Activated naive CD4-positive, alpha-beta T cell treated with anti-CD3 and anti-CD28 coated beads, Interleukin-2, amount 10 ng/mL, durations not matched to agents 7 days and 5 days (primary cell): ENCODE data around the gene RYR2.

Experiments used
- CTCF ChIA-PET: fragments of 350-600 bp; sonication (Branson Sonifier 250); formaldehyde crosslinking; loops from one replicate; lab custom pipeline; 2021; ENCODE audit warnings: antibody characterized with exemption; lab: Charles Lee
- DNase-seq: peaks from one replicate; pipeline ENCODE4 v3.0.0-alpha.2; 2020
- H3K27ac Mint-ChIP-seq: one replicate; pipeline ENCODE4 v1.8.0; 2021; ENCODE audit warnings: mild to moderate bottlenecking, moderate library complexity, mixed read lengths
- H3K27me3 Mint-ChIP-seq: one replicate; pipeline ENCODE4 v1.8.0; 2021; ENCODE audit warnings: mild to moderate bottlenecking, mixed read lengths
- H3K36me3 Mint-ChIP-seq: one replicate; pipeline ENCODE4 v1.8.0; 2021; ENCODE audit warnings: mixed read lengths
- H3K4me1 Mint-ChIP-seq: one replicate; pipeline ENCODE4 v1.8.0; 2021; ENCODE audit warnings: mixed read lengths
- H3K4me3 Mint-ChIP-seq: one replicate; pipeline ENCODE4 v1.8.0; 2021; ENCODE audit warnings: mild to moderate bottlenecking, moderate library complexity, mixed read lengths
- H3K9me3 Mint-ChIP-seq: one replicate; pipeline ENCODE4 v1.8.0; 2021; ENCODE audit warnings: mixed read lengths

RYR2 gene

DNA sequence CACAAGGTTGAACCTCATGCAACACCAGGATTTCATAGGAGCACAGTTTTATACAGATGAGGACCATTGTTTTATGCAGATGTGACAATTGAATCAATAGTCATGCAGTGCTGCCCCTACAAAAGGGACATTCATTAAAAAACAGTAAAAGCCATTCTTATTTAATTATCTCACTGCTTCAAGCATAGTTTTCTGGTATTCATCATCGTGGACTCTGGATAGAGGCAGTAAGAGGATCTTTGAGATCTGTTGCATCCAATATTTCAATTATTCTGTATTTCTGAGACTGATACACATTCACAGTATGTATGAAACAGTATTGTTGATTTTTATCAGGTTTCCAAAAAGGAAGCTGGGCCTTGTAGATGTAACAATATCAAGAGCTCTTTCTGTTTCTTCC, 237.6 kb downstream of the RYR2 start:
- Mint-ChIP-seq H3K9me3 (no peaks in the 10 kb centered on the region), H3K4me1 (no peaks in the 10 kb centered on the region), H3K27me3 (no peaks in the 10 kb centered on the region), H3K36me3 (no peaks in the 10 kb centered on the region), H3K4me3 (no peak overlapping the region), H3K27ac (no peak overlapping the region)
- CTCF ChIA-PET = no interaction called here
- DNase-seq = no peak

DNA sequence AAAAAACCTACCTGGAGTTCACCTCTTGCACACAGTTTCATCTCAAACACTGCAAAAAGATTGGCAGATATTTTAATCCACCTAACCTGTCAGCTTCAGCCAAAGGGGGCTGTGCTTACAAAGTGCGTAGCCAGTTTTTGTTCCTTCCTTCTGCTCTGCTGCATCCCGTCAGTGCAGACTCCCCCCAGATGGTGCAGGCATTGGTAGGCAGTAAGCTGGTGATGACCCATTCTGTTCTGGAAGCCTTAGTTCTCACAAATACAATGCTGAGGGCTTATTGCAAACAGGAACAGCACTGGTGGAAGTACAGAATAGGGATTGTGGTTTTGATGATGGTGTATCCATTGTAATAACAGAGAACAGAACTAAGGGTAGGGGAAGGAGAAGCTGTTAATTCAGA, 239.5 kb downstream of the RYR2 start:
- no peaks in the 10 kb centered on the region for H3K9me3 Mint-ChIP-seq
- no peaks in the 10 kb centered on the region for H3K27me3 Mint-ChIP-seq
- CTCF ChIA-PET = no interaction called here
- H3K27ac Mint-ChIP-seq = no peak overlapping the region
- no peaks in the 10 kb centered on the region for H3K36me3 Mint-ChIP-seq
- no peak for DNase-seq
- H3K4me3 Mint-ChIP-seq = no peak overlapping the region
- H3K4me1 Mint-ChIP-seq = no peaks in the 10 kb centered on the region

DNA sequence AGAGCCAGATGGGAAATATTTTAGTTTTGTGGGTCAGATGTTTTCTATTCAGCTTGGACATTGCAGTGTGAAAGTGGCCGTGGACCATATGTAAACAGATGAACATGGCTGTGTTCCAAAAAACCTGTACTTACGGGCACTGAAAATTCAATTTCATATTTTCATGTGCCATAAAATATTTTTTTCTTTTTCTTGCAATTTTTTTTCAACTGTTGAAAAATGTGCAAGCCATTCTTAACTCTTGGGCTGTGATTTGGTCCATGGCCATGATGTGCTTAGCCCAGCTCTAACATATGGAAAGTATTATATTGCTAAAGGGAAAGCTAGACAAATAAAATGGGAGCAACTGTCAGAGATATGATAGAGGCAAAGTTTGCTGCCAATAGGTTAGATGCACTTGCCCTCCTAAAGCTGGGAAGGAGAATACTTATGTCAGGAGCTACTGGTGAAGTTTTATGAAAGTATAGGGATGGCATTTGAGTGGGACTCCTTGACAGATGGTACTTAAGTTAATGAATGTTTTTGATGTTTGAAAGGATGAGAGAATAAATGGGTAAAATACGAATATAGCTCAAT, 240.3 kb downstream of the RYR2 start:
- no peaks in the 10 kb centered on the region for H3K9me3 Mint-ChIP-seq
- H3K27ac Mint-ChIP-seq = no peak overlapping the region
- H3K36me3 Mint-ChIP-seq = no peaks in the 10 kb centered on the region
- no peak for DNase-seq
- H3K4me3 Mint-ChIP-seq = no peak overlapping the region
- no peaks in the 10 kb centered on the region for H3K27me3 Mint-ChIP-seq
- no peaks in the 10 kb centered on the region for H3K4me1 Mint-ChIP-seq
- CTCF ChIA-PET = no interaction called here

DNA sequence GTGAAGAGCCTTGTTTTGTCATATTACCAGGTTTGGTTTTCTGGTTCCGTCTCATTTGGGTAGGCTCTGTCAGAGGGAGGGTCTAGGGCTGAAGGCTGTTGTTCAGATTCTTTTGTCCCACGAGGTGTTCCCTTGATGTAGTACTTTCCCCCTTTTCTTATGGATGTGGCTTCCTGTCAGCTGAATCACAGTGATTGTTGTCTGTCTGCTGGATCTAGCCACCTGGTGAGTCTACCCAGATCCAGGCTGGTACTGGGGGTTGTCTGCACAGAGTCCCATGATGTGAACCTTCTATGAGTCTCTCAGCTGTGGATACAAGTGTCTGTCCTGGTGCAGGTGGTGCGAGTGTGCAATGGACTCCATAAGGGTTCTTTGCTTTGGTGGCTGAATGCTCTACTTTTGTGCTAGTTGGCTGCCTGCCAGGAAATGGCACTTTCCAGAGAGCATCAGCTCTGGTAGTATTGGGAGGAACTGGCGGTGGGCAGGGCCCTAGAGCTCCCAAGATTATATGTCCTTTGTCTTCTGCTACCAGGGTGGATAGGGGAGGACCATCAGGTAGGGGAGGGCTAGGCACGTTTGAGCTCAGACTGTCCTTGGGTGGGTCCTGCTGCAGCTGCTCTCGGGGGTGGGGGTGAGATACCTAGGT, 246.0 kb downstream of the RYR2 start:
- Mint-ChIP-seq H3K27me3 (no peaks in the 10 kb centered on the region), H3K36me3 (no peaks in the 10 kb centered on the region), H3K4me1 (no peaks in the 10 kb centered on the region), H3K9me3 (no peaks in the 10 kb centered on the region), H3K4me3 (no peak overlapping the region), H3K27ac (no peak overlapping the region)
- CTCF ChIA-PET = no interaction called here
- DNase-seq = no peak

DNA sequence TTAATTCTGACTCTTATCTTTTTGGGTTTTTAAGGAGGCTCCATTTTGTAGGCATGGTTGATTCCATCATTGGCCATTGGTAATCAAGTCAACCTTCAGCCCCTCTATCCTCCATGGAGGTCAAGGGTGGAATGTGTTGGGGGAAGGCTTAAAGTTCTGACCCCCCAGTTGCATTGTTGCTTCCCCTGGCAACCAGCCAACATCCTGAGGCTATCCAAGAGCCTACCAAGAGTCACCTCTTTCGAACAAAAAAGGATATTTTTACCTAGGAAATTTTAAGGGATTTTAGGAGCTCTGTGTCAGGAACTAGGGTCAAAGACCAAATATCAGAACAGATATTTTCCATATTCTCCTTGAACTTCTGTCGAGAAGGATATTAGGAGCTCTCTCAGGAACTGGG, 251.8 kb downstream of the RYR2 start:
- H3K36me3 Mint-ChIP-seq = no peaks in the 10 kb centered on the region
- H3K27ac Mint-ChIP-seq = no peak overlapping the region
- H3K27me3 Mint-ChIP-seq = no peaks in the 10 kb centered on the region
- no peaks in the 10 kb centered on the region for H3K4me1 Mint-ChIP-seq
- CTCF ChIA-PET = no interaction called here
- H3K4me3 Mint-ChIP-seq = no peak overlapping the region
- DNase-seq = no peak
- no peaks in the 10 kb centered on the region for H3K9me3 Mint-ChIP-seq

DNA sequence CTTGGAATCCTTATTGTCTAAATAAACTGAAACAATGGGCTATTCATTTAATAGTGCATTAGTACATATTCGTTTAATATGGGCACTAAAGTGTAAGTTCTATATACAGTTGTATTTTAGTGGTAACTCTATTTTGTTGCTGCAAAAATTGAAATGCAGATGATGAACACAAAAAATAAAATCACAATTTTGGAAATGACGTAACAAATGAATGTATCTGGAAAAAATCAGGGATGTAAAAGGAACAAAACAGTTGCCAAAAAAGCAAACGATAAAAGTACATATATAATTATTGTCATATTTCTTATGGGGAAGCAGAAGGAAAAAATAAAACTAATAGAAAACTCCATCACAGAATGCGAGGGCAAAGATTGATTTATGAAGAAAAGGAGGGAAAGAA, 254.9 kb downstream of the RYR2 start:
- Mint-ChIP-seq H3K4me1 (no peaks in the 10 kb centered on the region), H3K9me3 (no peaks in the 10 kb centered on the region), H3K27ac (no peak overlapping the region), H3K4me3 (no peak overlapping the region), H3K27me3 (no peaks in the 10 kb centered on the region), H3K36me3 (no peaks in the 10 kb centered on the region)
- DNase-seq = no peak
- CTCF ChIA-PET = no interaction called here

DNA sequence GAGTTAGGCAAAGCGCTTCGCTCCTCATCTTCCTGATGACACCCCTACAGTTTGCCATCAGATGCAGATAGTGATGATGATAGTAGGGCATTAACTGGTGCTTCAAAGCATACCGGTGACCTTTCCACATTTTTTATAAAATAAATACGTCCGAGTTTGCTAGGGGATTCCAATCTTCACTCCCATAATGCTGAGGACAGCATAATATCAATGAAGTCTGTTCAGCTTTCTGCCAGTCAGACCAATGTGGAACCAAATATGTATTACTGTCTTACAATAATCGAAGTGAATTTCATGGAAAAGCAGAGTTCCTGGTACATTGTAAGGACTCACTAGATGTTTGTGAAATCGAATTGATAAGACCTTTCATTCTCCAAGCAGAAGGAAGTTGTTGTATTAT, 258.7 kb downstream of the RYR2 start:
- Mint-ChIP-seq H3K36me3 (no peaks in the 10 kb centered on the region), H3K27me3 (no peaks in the 10 kb centered on the region), H3K27ac (no peak overlapping the region), H3K9me3 (no peaks in the 10 kb centered on the region), H3K4me3 (no peak overlapping the region), H3K4me1 (no peaks in the 10 kb centered on the region)
- CTCF ChIA-PET = no interaction called here
- no peak for DNase-seq

DNA sequence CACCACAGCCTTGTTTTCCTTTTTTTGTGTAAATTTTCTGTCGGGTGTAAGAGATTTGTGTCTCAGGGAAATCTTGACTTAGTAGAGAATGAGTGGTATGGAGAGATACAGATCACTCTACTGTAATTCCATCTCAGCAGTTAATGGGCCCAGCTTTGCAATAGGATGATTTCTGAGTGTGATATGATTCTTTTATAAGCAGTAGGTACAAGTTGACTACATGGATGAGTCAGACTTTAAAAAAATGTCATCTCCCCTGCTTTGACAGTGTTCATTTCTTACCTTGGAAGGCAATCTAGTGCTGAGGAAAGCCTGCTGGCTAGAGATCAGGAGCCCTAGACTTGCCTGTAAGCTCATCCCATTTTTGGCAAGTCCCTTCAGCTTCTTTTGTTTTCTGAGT, 261.9 kb downstream of the RYR2 start:
- H3K9me3 Mint-ChIP-seq = peaks cover 4% of the 10 kb centered on the region

DNA sequence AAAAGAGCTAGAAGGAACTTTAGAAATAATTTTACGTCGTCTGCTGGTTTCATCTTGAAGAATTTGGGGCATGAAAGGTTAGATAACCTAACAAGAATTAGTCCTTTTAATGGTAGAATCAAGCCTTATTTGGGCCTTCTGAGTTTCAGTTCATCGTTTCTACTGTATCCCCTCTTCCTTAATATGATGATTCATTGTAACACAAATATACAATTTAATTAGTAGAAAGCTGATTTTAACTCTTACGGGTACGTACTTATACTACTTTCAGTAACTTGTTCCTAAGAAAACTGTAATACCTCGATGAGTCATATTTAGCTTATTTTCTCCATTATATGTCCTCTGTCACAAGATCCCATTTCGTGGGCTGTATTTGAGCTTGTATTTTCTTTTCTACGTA, 264.7 kb downstream of the RYR2 start:
- no peak for DNase-seq
- CTCF ChIA-PET = no interaction called here
- peaks cover 4% of the 10 kb centered on the region for H3K9me3 Mint-ChIP-seq
- H3K27me3 Mint-ChIP-seq = no peaks in the 10 kb centered on the region
- H3K4me3 Mint-ChIP-seq = no peak overlapping the region
- no peak overlapping the region for H3K27ac Mint-ChIP-seq
- no peaks in the 10 kb centered on the region for H3K4me1 Mint-ChIP-seq
- no peaks in the 10 kb centered on the region for H3K36me3 Mint-ChIP-seq

More for the DNA sequence above, 261.9 kb downstream of the RYR2 start:
- H3K4me3 Mint-ChIP-seq = no peak overlapping the region
- H3K27ac Mint-ChIP-seq = no peak overlapping the region
- CTCF ChIA-PET = no interaction called here
- H3K4me1 Mint-ChIP-seq = no peaks in the 10 kb centered on the region
- DNase-seq = no peak
- no peaks in the 10 kb centered on the region for H3K27me3 Mint-ChIP-seq
- no peaks in the 10 kb centered on the region for H3K36me3 Mint-ChIP-seq

DNA sequence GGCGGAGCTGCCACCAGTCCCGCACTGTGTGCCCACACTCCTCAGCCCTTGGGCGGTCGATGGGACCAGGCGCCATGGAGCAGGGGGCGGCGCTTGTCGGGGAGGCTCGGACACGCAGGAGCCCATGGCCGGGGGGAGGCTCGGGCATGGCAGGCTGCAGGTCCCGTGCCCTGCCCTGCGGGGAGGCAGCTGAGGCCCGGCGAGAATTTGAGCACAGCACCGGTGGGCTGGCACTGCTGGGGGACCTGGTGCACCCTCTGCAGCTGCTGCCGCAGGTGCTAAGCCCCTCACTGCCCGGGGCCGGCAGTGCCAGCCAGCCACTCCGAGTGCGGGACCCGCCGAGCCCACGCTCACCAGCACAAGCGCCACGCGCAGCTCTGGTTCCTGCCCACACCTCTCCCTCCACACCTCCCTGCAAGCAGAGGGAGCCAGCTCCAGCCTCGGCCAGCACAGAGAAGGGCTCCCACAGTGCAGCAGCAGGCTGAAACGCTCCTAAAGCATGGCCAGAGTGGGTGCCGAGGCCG, 267.7 kb downstream of the RYR2 start:
- H3K27ac Mint-ChIP-seq = no peak overlapping the region

DNA sequence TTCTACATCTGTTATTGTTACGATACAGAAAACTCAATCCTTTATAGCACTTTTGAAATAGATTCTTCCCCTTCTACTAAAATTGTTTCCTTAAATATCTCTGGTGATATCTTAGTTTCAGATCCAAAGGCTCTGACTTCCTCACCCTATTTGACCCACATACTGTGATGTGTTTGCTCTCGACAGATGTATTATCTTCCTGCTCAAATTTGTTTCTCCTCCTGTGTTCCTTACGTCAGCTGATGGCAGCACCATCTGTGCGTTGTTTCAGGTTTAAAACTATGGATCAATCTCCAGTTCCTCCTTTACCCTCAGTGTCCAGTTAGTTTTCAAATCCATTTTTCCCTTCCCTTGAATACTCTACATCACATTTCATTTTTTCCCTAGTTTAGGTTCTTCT, 274.4 kb downstream of the RYR2 start:
- CTCF ChIA-PET = no interaction called here
- Mint-ChIP-seq H3K36me3 (no peaks in the 10 kb centered on the region), H3K9me3 (no peaks in the 10 kb centered on the region), H3K4me1 (no peaks in the 10 kb centered on the region), H3K27ac (no peak overlapping the region), H3K4me3 (no peak overlapping the region), H3K27me3 (no peaks in the 10 kb centered on the region)
- no peak for DNase-seq

More for the DNA sequence above, 267.7 kb downstream of the RYR2 start:
- Mint-ChIP-seq H3K27me3 (no peaks in the 10 kb centered on the region), H3K4me3 (no peak overlapping the region), H3K36me3 (no peaks in the 10 kb centered on the region), H3K9me3 (peaks cover 4% of the 10 kb centered on the region), H3K4me1 (no peaks in the 10 kb centered on the region)
- DNase-seq = no peak
- CTCF ChIA-PET = no interaction called here

DNA sequence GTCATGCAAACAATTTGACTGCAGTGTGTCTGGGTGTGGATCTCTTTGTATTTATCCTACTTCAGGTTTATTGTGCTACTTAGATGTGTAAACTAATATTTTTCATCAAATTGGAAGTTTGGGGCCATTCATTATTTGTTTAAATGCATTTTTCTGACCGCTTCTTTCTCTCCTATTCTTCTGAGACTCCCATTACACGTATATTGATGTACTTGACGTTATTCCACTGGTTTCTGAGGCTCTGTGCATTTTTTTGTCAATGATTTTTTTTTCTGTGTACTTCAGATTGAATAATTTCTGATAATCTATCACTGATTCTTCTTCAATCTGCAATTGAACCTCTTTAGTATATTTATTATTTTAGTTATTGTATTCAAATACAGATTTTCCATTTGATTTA, 276.8 kb downstream of the RYR2 start:
- Mint-ChIP-seq H3K27ac (no peak overlapping the region), H3K9me3 (no peaks in the 10 kb centered on the region), H3K36me3 (no peaks in the 10 kb centered on the region), H3K4me3 (no peak overlapping the region), H3K27me3 (no peaks in the 10 kb centered on the region), H3K4me1 (no peaks in the 10 kb centered on the region)
- CTCF ChIA-PET = no interaction called here
- no peak for DNase-seq

DNA sequence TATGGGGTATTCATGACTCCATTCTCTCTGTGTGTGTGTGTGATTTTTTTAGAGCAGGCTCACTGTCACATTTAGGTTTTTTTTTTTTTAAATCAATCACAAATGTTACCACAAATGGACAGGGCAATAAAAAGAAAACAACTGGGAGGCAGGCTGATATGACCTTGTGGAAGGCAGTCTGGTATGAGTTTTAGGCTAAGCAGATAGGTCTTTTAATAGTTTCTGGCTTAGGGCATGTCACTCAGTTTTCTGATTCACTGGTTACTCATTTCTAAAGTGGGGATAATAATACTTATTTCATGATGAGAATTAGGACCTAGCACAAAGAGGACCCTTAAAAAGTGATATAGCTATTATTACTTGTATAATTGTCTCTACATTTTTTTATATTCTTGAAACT, 278.9 kb downstream of the RYR2 start:
- CTCF ChIA-PET = no interaction called here
- H3K27ac Mint-ChIP-seq = no peak overlapping the region
- H3K36me3 Mint-ChIP-seq = no peaks in the 10 kb centered on the region
- H3K9me3 Mint-ChIP-seq = no peaks in the 10 kb centered on the region
- no peaks in the 10 kb centered on the region for H3K27me3 Mint-ChIP-seq
- no peaks in the 10 kb centered on the region for H3K4me1 Mint-ChIP-seq
- no peak overlapping the region for H3K4me3 Mint-ChIP-seq
- DNase-seq = no peak

DNA sequence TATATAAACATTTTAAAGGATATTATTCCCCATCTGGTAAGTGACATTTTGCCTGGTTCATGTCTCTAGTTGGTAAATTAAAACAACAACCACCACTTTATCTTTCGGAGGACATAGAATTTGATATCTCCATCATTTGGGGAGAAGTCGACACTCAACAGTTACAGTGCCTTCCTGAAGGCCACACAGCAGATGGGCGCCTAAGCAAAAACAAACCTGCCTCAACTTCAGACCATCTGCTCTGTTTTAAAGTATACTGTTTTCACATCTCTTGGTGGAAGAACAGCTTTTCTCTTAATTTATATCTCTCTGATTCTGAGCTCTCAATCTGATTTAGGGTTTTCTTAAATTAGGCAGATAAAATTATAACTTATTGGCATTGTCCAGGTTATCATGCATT, 282.2 kb downstream of the RYR2 start:
- no peak for DNase-seq
- no peak overlapping the region for H3K27ac Mint-ChIP-seq
- CTCF ChIA-PET = no interaction called here
- H3K4me3 Mint-ChIP-seq = no peak overlapping the region
- H3K27me3 Mint-ChIP-seq = no peaks in the 10 kb centered on the region
- H3K36me3 Mint-ChIP-seq = no peaks in the 10 kb centered on the region
- H3K9me3 Mint-ChIP-seq = no peaks in the 10 kb centered on the region
- no peaks in the 10 kb centered on the region for H3K4me1 Mint-ChIP-seq

DNA sequence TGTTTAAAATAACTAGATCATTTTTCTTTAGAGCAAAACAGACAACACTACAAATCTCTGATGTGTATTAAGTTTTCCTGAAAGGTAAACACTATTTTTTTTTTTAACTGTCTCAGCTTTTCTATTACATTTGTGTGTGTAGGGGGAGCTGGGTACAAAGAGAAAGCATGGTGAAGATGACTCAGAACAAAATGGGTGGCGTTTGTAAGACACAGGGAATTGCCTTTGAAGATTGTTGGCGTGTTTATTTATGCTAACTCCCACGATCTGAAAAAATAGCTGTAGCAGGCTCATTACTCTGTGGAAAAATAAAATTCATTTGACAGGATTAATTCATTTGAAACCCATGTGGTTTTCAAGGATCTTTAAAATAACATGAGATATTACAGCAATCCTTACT, 285.1 kb downstream of the RYR2 start:
- Mint-ChIP-seq H3K27me3 (no peaks in the 10 kb centered on the region), H3K9me3 (no peaks in the 10 kb centered on the region), H3K4me3 (no peak overlapping the region), H3K4me1 (no peaks in the 10 kb centered on the region), H3K27ac (no peak overlapping the region), H3K36me3 (no peaks in the 10 kb centered on the region)
- CTCF ChIA-PET = no interaction called here
- no peak for DNase-seq
